Coronary artery (tissue), 2 donors: Measurements from ENCODE around the gene HSPG2.
A peak's percentile ranks its signal among the peaks of the same experiment; 100 is the strongest.

Experiments
- DNase-seq: peaks from one replicate; pipeline ENCODE4 v3.0.0-alpha.2; 2017; ENCODE audit warnings: low spot score
- H3K27ac ChIP-seq, 2 donors: fragments of 200-600 bp; sonication (generic); one replicate each; pipeline ENCODE4 v1.5.1; 2016 to 2019
- H3K4me3 ChIP-seq: fragments of 200-600 bp; sonication (generic); 2 replicates; pipeline ENCODE4 v1.5.1; 2016; ENCODE audit warnings: mild to moderate bottlenecking, moderate library complexity
- CTCF ChIP-seq: fragments of 200-600 bp; sonication (generic); IDR thresholded peaks from one replicate; pipeline ENCODE4 v1.5.1; 2019; ENCODE audit warnings: antibody characterized with exemption

HSPG2 gene

GRCh38 chr1:21865943-21866706 lies 71.0 kb downstream of the HSPG2 start:
- no peak for TF ChIP-seq CTCF
- DNase-seq = no peak
- Histone ChIP-seq H3K27ac (peak overlapping the region in 1 of 2 donors; percentile 6), H3K4me3 (no peak overlapping the region)

GRCh38 chr1:21865609-21865942 lies 71.5 kb downstream of the HSPG2 start:
- DNase-seq = no peak
- no peak overlapping the region for H3K4me3 ChIP-seq
- H3K27ac ChIP-seq = peak overlapping the region in 1 of 2 donors; percentile 7
- no peak for TF ChIP-seq CTCF

GRCh38 chr1:21864730-21865129 lies 72.4 kb downstream of the HSPG2 start:
- H3K4me3 ChIP-seq = no peak overlapping the region
- no peak overlapping the region for H3K27ac ChIP-seq
- no peak for TF ChIP-seq CTCF
- no peak for DNase-seq

- H3K4me3 ChIP-seq = no peak overlapping the region
- TF ChIP-seq CTCF = no peak
- no peak overlapping the region for H3K27ac ChIP-seq
- DNase-seq = no peak
Observed at GRCh38 chr1:21863981-21864380, 73.1 kb downstream of the HSPG2 start.

- no peak overlapping the region for H3K4me3 ChIP-seq
- peak overlapping the region in 1 of 2 donors; percentile 38 for H3K27ac ChIP-seq
- no peak for TF ChIP-seq CTCF
- DNase-seq = no peak
Observed at GRCh38 chr1:21861602-21862429, 75.3 kb downstream of the HSPG2 start.

- H3K27ac ChIP-seq = no peak overlapping the region
- TF ChIP-seq CTCF = no peak
- H3K4me3 ChIP-seq = no peak overlapping the region
- no peak for DNase-seq
Observed at GRCh38 chr1:21860971-21861370, 76.1 kb downstream of the HSPG2 start.
